ENCODE data around the gene LCNL1. TPM values are rescaled to one million over a fixed set of nuclear protein-coding genes. Genes with fewer than 3 reads are reported as not detected.

LCNL1 gene
- total RNA-seq, 2 experiments from 2014 or later, result 0.33 to 0.48 TPM

- H3K9me3 Mint-ChIP-seq, result peaks cover 7% of the 10 kb centered on the region
- H3K36me3 Mint-ChIP-seq, result peaks cover 3% of the 10 kb centered on the region
- H3K27ac Mint-ChIP-seq, result peak overlapping the region; percentile 58
- no peaks in the 10 kb centered on the region for H3K27me3 Mint-ChIP-seq
- POLR2A ChIA-PET, result interaction anchor here (1.7 kb wide), 1 partner anchor 9 kb away, joined by 5 read pairs; no protein-coding TSS in a partner anchor
- no peak for DNase-seq
- H3K4me3 Mint-ChIP-seq, result no peak overlapping the region
- peaks cover 9% of the 10 kb centered on the region for H3K4me1 Mint-ChIP-seq
- ATAC-seq (ENCODE audit: low read depth), result no peak
These were observed 23.6 kb upstream of the LCNL1 start for GRCh38 chr9:136958898-136959850.

- Mint-ChIP-seq H3K4me1 (peaks cover 9% of the 10 kb centered on the region), H3K27me3 (no peaks in the 10 kb centered on the region), H3K27ac (peak overlapping the region; percentile 83), H3K4me3 (peak overlapping the region; percentile 39), H3K36me3 (peaks cover 3% of the 10 kb centered on the region), H3K9me3 (peaks cover 7% of the 10 kb centered on the region)
- POLR2A ChIA-PET, result interaction anchor here (1.7 kb wide), 1 partner anchor 10 kb away, joined by 5 read pairs; no protein-coding TSS in a partner anchor
- ATAC-seq (ENCODE audit: low read depth), result peak; percentile 57
- DNase-seq, result no peak
These were observed 22.4 kb upstream of the LCNL1 start for GRCh38 chr9:136960212-136960937.

GRCh38 chr9:136960938-136961275 lies 21.9 kb upstream of the LCNL1 start:
- no peak for ATAC-seq (ENCODE audit: low read depth)
- Mint-ChIP-seq H3K4me3 (no peak overlapping the region), H3K4me1 (peaks cover 12% of the 10 kb centered on the region), H3K27ac (no peak overlapping the region), H3K9me3 (peaks cover 7% of the 10 kb centered on the region), H3K27me3 (peaks cover 2% of the 10 kb centered on the region), H3K36me3 (peaks cover 3% of the 10 kb centered on the region)
- no peak for DNase-seq
- POLR2A ChIA-PET, result interaction anchor here (2.0 kb wide), 1 partner anchor 33 kb away, joined by 4 read pairs; no protein-coding TSS in a partner anchor

- Mint-ChIP-seq H3K4me1 (peaks cover 18% of the 10 kb centered on the region), H3K4me3 (no peak overlapping the region), H3K36me3 (peaks cover 3% of the 10 kb centered on the region), H3K27ac (no peak overlapping the region), H3K9me3 (peaks cover 6% of the 10 kb centered on the region), H3K27me3 (peaks cover 2% of the 10 kb centered on the region)
- DNase-seq (no peak), ATAC-seq (ENCODE audit: low read depth) (no peak)
- POLR2A ChIA-PET, result interaction anchor here (2.0 kb wide), 1 partner anchor 32 kb away, joined by 4 read pairs; no protein-coding TSS in a partner anchor
These were observed 21.3 kb upstream of the LCNL1 start for GRCh38 chr9:136961279-136962065.

- H3K27ac Mint-ChIP-seq, result no peak overlapping the region
- H3K27me3 Mint-ChIP-seq, result peaks cover 2% of the 10 kb centered on the region
- H3K9me3 Mint-ChIP-seq, result peaks cover 2% of the 10 kb centered on the region
- H3K36me3 Mint-ChIP-seq, result no peaks in the 10 kb centered on the region
- H3K4me3 Mint-ChIP-seq, result no peak overlapping the region
- POLR2A ChIA-PET, result interaction anchor here (2.0 kb wide), 1 partner anchor 31 kb away, joined by 4 read pairs; no protein-coding TSS in a partner anchor
- H3K4me1 Mint-ChIP-seq, result peaks cover 19% of the 10 kb centered on the region
- no peak for DNase-seq
- ATAC-seq (ENCODE audit: low read depth), result no peak
These were observed 20.6 kb upstream of the LCNL1 start for GRCh38 chr9:136962163-136962562.

- POLR2A ChIA-PET, result interaction anchor here (0.5 to 2.0 kb wide), 2 partner anchors 30 to 31 kb away, joined by 3 to 4 read pairs; no protein-coding TSS in a partner anchor
- peaks cover 19% of the 10 kb centered on the region for H3K4me1 Mint-ChIP-seq
- H3K27ac Mint-ChIP-seq, result no peak overlapping the region
- peaks cover 3% of the 10 kb centered on the region for H3K27me3 Mint-ChIP-seq
- ATAC-seq (ENCODE audit: low read depth) (no peak), DNase-seq (no peak)
- H3K4me3 Mint-ChIP-seq, result no peak overlapping the region
- no peaks in the 10 kb centered on the region for H3K36me3 Mint-ChIP-seq
- H3K9me3 Mint-ChIP-seq, result no peaks in the 10 kb centered on the region
These were observed 20.0 kb upstream of the LCNL1 start for GRCh38 chr9:136962701-136963248.

- Mint-ChIP-seq H3K36me3 (no peaks in the 10 kb centered on the region), H3K27me3 (peaks cover 3% of the 10 kb centered on the region), H3K27ac (no peak overlapping the region), H3K4me3 (no peak overlapping the region), H3K4me1 (peaks cover 19% of the 10 kb centered on the region), H3K9me3 (no peaks in the 10 kb centered on the region)
- no peak for DNase-seq
- no peak for ATAC-seq (ENCODE audit: low read depth)
- POLR2A ChIA-PET, result interaction anchor here (0.5 kb wide), 1 partner anchor 29 kb away, joined by 3 read pairs; no protein-coding TSS in a partner anchor
These were observed 19.5 kb upstream of the LCNL1 start for GRCh38 chr9:136963341-136963740.

GRCh38 chr9:136963751-136964150 lies 19.0 kb upstream of the LCNL1 start:
- ATAC-seq (ENCODE audit: low read depth) (no peak), DNase-seq (no peak)
- Mint-ChIP-seq H3K4me1 (peaks cover 19% of the 10 kb centered on the region), H3K4me3 (no peak overlapping the region), H3K27me3 (peaks cover 3% of the 10 kb centered on the region), H3K9me3 (no peaks in the 10 kb centered on the region), H3K36me3 (no peaks in the 10 kb centered on the region), H3K27ac (no peak overlapping the region)
- POLR2A ChIA-PET, result interaction anchor here (0.5 kb wide), 1 partner anchor 29 kb away, joined by 3 read pairs; no protein-coding TSS in a partner anchor

GRCh38 chr9:136964171-136964689 lies 18.6 kb upstream of the LCNL1 start:
- Mint-ChIP-seq H3K4me1 (peaks cover 19% of the 10 kb centered on the region), H3K4me3 (no peak overlapping the region), H3K27me3 (peaks cover 3% of the 10 kb centered on the region), H3K9me3 (no peaks in the 10 kb centered on the region), H3K36me3 (no peaks in the 10 kb centered on the region), H3K27ac (no peak overlapping the region)
- DNase-seq (no peak), ATAC-seq (ENCODE audit: low read depth) (no peak)
- POLR2A ChIA-PET, result interaction anchor here (1.4 to 2.3 kb wide), 2 partner anchors 14 kb away, joined by 3 to 8 read pairs; no protein-coding TSS in a partner anchor

- no peaks in the 10 kb centered on the region for H3K9me3 Mint-ChIP-seq
- no peak overlapping the region for H3K27ac Mint-ChIP-seq
- DNase-seq (no peak), ATAC-seq (ENCODE audit: low read depth) (no peak)
- H3K27me3 Mint-ChIP-seq, result peaks cover 3% of the 10 kb centered on the region
- no peak overlapping the region for H3K4me3 Mint-ChIP-seq
- peaks cover 19% of the 10 kb centered on the region for H3K4me1 Mint-ChIP-seq
- H3K36me3 Mint-ChIP-seq, result no peaks in the 10 kb centered on the region
- POLR2A ChIA-PET, result interaction anchor here (0.7 to 2.3 kb wide), 3 partner anchors 14 to 80 kb away, joined by 3 to 8 read pairs (median 4); no protein-coding TSS in a partner anchor
These were observed 17.9 kb upstream of the LCNL1 start for GRCh38 chr9:136964833-136965422.

GRCh38 chr9:136965771-136966484 lies 16.9 kb upstream of the LCNL1 start:
- Mint-ChIP-seq H3K9me3 (no peaks in the 10 kb centered on the region), H3K4me1 (peaks cover 15% of the 10 kb centered on the region), H3K27me3 (peaks cover 3% of the 10 kb centered on the region), H3K4me3 (peak overlapping the region; percentile 72), H3K27ac (peak overlapping the region; percentile 83), H3K36me3 (no peaks in the 10 kb centered on the region)
- no peak for DNase-seq
- peak; percentile 65 for ATAC-seq (ENCODE audit: low read depth)
- POLR2A ChIA-PET, result interaction anchor here (0.6 to 2.3 kb wide), 5 partner anchors 13 to 159 kb away, joined by 3 to 8 read pairs (median 4); partner anchors contain the start of gene PAXX
